ENCODE results near the gene CX3CL1. TPM values are rescaled to one million over a fixed set of nuclear protein-coding genes. Genes with fewer than 3 reads are reported as not detected.

Gene CX3CL1
- total and polyA plus RNA-seq, 9 donors, result 2.2 to 12.2 (median 6.9) TPM

- DNase-seq, result no peak
- H3K27ac ChIP-seq, result no peak overlapping the region
- H3K36me3 ChIP-seq, result no peaks in the 10 kb centered on the region
- no peaks in the 10 kb centered on the region for H3K9me3 ChIP-seq
- H3K4me3 ChIP-seq, result no peak overlapping the region
- 78 to 87% (median 83%) methylated on average over 6 of the region's 6 CpGs for WGBS, 3 donors
- no peaks in the 10 kb centered on the region for H3K4me1 ChIP-seq (ENCODE audit: insufficient read depth)
- TF ChIP-seq, protein P1, sequence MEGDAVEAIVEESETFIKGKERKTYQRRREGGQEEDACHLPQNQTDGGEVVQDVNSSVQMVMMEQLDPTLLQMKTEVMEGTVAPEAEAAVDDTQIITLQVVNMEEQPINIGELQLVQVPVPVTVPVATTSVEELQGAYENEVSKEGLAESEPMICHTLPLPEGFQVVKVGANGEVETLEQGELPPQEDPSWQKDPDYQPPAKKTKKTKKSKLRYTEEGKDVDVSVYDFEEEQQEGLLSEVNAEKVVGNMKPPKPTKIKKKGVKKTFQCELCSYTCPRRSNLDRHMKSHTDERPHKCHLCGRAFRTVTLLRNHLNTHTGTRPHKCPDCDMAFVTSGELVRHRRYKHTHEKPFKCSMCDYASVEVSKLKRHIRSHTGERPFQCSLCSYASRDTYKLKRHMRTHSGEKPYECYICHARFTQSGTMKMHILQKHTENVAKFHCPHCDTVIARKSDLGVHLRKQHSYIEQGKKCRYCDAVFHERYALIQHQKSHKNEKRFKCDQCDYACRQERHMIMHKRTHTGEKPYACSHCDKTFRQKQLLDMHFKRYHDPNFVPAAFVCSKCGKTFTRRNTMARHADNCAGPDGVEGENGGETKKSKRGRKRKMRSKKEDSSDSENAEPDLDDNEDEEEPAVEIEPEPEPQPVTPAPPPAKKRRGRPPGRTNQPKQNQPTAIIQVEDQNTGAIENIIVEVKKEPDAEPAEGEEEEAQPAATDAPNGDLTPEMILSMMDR (IDR thresholded peaks at IDR 0.05), result no peak
- TF ChIP-seq EP300 (IDR thresholded peaks at IDR 0.05) (no peak), POLR2A (IDR thresholded peaks at IDR 0.05) (no peak)
- intact Hi-C loops (cut with DNase I), result no loop called here
- H3K27me3 ChIP-seq, result no peaks in the 10 kb centered on the region
These were observed 24.4 kb upstream of the CX3CL1 start for GRCh38 chr16:57347858-57348257.

- 72 to 88% (median 85%) methylated on average over 2 of the region's 2 CpGs for WGBS, 3 donors
- intact Hi-C loops (cut with DNase I), result no loop called here
- no peaks in the 10 kb centered on the region for H3K27me3 ChIP-seq
- TF ChIP-seq, protein P1 (IDR thresholded peaks at IDR 0.05), result no peak
- TF ChIP-seq EP300 (IDR thresholded peaks at IDR 0.05), result no peak
- TF ChIP-seq POLR2A (IDR thresholded peaks at IDR 0.05), result no peak
- no peak for DNase-seq
- no peak overlapping the region for H3K4me3 ChIP-seq
- H3K36me3 ChIP-seq, result no peaks in the 10 kb centered on the region
- H3K4me1 ChIP-seq (ENCODE audit: insufficient read depth), result no peaks in the 10 kb centered on the region
- H3K9me3 ChIP-seq, result no peaks in the 10 kb centered on the region
- no peak overlapping the region for H3K27ac ChIP-seq
These were observed 24.0 kb upstream of the CX3CL1 start for GRCh38 chr16:57348327-57348726.

- no peaks in the 10 kb centered on the region for H3K9me3 ChIP-seq
- no peaks in the 10 kb centered on the region for H3K4me1 ChIP-seq (ENCODE audit: insufficient read depth)
- H3K27ac ChIP-seq, result no peak overlapping the region
- intact Hi-C loops (cut with DNase I), result no loop called here
- no peaks in the 10 kb centered on the region for H3K36me3 ChIP-seq
- no peaks in the 10 kb centered on the region for H3K27me3 ChIP-seq
- DNase-seq, result no peak
- TF ChIP-seq POLR2A (IDR thresholded peaks at IDR 0.05), result no peak
- TF ChIP-seq, protein P1 (IDR thresholded peaks at IDR 0.05), result no peak
- TF ChIP-seq EP300 (IDR thresholded peaks at IDR 0.05), result no peak
- WGBS, 3 donors, result 51 to 59% (median 54%) methylated on average over 14 of the region's 14 CpGs
- no peak overlapping the region for H3K4me3 ChIP-seq
These were observed 22.9 kb upstream of the CX3CL1 start for GRCh38 chr16:57349212-57350031.

DNA sequence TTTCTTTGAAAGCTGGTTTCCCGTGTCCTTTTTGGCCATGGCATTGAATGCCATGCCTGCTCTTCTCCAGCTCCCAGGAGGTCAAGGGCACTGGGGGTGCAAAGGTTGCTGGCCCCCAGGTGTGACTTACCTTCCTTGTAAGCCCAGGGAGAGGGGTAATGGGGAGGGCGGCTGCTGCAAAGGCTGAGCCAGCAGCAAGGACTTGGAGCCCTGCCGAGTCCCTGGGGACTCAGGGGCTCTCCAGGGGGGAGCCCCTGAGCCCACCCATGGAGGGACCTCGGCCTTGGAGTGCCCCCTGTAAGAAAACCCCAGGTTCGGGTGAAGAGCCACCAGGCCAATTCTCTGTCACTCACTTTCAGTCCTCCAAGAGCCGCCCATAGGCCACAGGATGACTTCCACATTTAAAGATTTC, 19.6 kb upstream of the CX3CL1 start:
- DNase-seq, result no peak
- H3K36me3 ChIP-seq, result no peaks in the 10 kb centered on the region
- H3K4me3 ChIP-seq, result no peak overlapping the region
- 69 to 74% (median 71%) methylated on average over 5 to 6 of the region's 6 CpGs for WGBS, 3 donors
- no peaks in the 10 kb centered on the region for H3K27me3 ChIP-seq
- intact Hi-C loops (cut with DNase I), result no loop called here
- H3K4me1 ChIP-seq (ENCODE audit: insufficient read depth), result no peaks in the 10 kb centered on the region
- H3K9me3 ChIP-seq, result no peaks in the 10 kb centered on the region
- no peak overlapping the region for H3K27ac ChIP-seq
- no peak for TF ChIP-seq POLR2A (IDR thresholded peaks at IDR 0.05)
- TF ChIP-seq EP300 (IDR thresholded peaks at IDR 0.05), result no peak
- TF ChIP-seq, protein P1 (IDR thresholded peaks at IDR 0.05), result no peak

Measured in ovary (tissue), 9 donors.